HG03066 (cell line): Measurements from ENCODE around the gene LYAR.

Experiments used
- ATAC-seq: cut with Tn5 transposase; IDR thresholded peaks from one replicate; pipeline ENCODE4 v1.9.1; 2021; ENCODE audit warnings: low read depth; ENCODE audit not compliant: unreplicated experiment

The LYAR gene

DNA sequence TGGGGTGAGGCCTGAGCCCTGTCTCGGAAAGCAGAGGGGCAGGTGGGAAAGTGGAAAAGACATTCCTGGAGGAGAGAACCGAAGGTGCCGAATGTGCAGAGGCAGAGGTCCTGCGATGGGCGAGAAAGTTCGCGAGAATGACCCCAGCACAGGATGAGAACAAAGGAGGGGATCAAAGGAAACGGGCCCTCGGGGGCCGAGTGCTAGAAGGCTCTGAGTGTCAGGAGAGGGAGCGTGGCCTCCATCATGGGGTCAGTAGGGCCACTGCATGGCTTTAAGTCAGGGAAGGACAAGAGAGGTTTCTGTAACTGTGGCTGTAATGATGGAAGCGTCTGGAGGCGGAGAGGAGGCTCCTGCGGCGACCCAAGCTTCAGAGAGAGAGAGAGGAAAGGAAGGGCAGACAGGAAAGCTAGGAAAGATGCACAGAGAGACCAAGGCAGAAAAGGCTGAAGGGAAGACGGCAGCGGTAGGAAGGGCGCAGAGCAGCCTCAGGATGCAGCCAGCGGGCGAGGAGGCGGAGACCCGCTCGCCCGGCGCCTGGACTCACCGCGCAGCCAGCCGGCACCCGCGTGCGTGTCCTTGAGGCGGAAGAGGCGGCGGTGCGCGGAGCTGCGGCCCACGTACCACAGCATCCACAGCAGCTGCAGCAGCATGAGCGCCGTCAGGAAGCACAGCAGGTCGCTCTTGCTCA, 63.9 kb downstream of the LYAR start:
- no peak for ATAC-seq
